ENCODE measurements around the gene DLGAP1.

The DLGAP1 gene

GRCh38 chr18:3966642-3967358 lies 488.3 kb downstream of the DLGAP1 start:
- Histone ChIP-seq H3K36me3 (no peaks in the 10 kb centered on the region), H3K9me3 (no peaks in the 10 kb centered on the region), H3K27me3 (no peaks in the 10 kb centered on the region), H3K4me3 (ENCODE audit: low read depth, low read length) (no peak overlapping the region), H3K4me1 (no peaks in the 10 kb centered on the region)
- DNase-seq = no peak
- no peak for TF ChIP-seq CTCF (IDR thresholded peaks at IDR 0.05; ENCODE audit: low read depth, low read length)

DNA sequence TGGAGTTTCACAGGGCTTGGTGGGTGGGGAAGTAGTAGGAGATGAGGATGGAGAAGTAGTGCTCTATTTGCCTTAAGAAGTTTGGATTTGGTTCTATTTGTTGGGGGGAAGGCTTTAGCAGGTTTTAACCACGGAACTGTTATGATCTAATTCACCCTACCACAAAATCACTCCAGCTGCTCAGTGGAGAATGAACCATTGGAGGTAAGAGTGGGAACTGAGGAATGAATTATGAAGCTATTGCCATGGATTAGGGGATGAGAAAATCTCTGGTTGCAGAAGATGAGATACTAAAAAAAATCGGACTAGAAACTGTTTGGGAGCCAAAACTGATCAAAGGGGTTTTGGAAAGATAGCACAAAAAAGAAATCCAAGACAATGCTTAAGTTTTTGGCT lies 488.9 kb downstream of the DLGAP1 start:
- Histone ChIP-seq H3K27me3 (no peaks in the 10 kb centered on the region), H3K4me3 (ENCODE audit: low read depth, low read length) (no peak overlapping the region), H3K4me1 (no peaks in the 10 kb centered on the region), H3K9me3 (no peaks in the 10 kb centered on the region), H3K36me3 (no peaks in the 10 kb centered on the region)
- DNase-seq = no peak
- no peak for TF ChIP-seq CTCF (IDR thresholded peaks at IDR 0.05; ENCODE audit: low read depth, low read length)

DNA sequence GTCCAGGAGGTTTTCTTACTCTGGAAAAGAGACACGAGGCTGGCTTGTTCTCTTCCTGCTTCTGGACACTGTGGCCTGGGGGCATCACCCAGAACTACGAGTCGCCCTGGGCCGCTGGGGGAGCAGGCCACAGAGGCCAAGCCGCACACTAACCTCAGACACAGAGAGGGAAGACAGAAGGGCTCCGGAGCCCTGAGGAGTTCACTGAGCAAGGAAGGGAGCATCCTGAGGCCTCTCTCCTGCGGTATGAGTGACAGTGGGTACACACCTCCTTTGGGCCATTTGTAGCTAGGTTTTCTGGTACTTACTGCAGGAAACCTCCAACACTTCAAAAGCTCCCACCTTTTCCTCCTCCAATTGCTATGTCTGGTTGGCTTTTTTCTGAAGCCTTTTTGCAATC lies 494.1 kb downstream of the DLGAP1 start:
- H3K4me1 ChIP-seq = no peaks in the 10 kb centered on the region
- no peak overlapping the region for H3K4me3 ChIP-seq (ENCODE audit: low read depth, low read length)
- H3K36me3 ChIP-seq = no peaks in the 10 kb centered on the region
- H3K27me3 ChIP-seq = no peaks in the 10 kb centered on the region
- H3K9me3 ChIP-seq = no peaks in the 10 kb centered on the region
- no peak for TF ChIP-seq CTCF (IDR thresholded peaks at IDR 0.05; ENCODE audit: low read depth, low read length)
- no peak for DNase-seq

- H3K4me1 ChIP-seq = no peaks in the 10 kb centered on the region
These were observed 495.0 kb downstream of the DLGAP1 start for GRCh38 chr18:3960142-3960541.

GRCh38 chr18:3952031-3952430 lies 503.1 kb downstream of the DLGAP1 start:
- Histone ChIP-seq H3K4me3 (ENCODE audit: low read depth, low read length) (no peak overlapping the region), H3K9me3 (no peaks in the 10 kb centered on the region), H3K4me1 (no peaks in the 10 kb centered on the region), H3K36me3 (no peaks in the 10 kb centered on the region), H3K27me3 (no peaks in the 10 kb centered on the region)
- TF ChIP-seq CTCF (IDR thresholded peaks at IDR 0.05; ENCODE audit: low read depth, low read length) = no peak
- no peak for DNase-seq

More at GRCh38 chr18:3960142-3960541, 495.0 kb downstream of the DLGAP1 start:
- no peak for DNase-seq
- no peaks in the 10 kb centered on the region for H3K9me3 ChIP-seq
- no peak for TF ChIP-seq CTCF (IDR thresholded peaks at IDR 0.05; ENCODE audit: low read depth, low read length)
- H3K4me3 ChIP-seq (ENCODE audit: low read depth, low read length) = no peak overlapping the region
- no peaks in the 10 kb centered on the region for H3K36me3 ChIP-seq
- H3K27me3 ChIP-seq = no peaks in the 10 kb centered on the region

DNA sequence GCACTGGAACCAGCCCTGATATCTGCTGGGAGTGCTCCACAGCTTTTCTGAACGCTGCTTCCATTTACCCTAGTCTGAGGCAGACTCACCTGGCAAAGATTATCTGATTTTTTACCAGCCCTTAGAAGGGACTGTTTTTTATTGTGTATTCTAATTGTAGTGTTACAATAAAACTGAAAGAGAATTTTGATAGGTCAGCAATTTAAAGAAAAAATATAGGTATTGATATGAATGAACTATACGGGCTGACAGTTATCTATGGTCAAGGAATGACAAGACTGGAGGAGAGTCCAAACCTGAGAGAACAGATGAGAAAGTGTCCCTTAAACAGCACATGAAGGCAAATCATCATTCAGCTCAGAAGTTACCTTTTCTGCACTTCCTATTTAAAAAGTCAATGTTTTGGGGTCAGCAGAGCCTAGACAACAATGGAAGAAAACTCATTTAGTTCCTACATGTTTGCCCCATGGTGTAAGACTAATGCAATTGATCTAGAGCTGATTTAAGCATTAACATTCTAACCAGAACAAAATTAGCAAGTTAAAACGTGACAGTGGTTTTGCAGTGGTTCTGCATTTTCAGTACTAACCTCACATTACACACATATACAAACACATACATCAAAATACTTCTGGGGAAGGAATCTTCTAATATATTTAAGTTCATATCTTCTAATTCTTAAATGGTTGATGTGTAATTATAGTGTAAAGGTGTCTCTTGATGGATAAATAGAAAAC lies 504.3 kb downstream of the DLGAP1 start:
- H3K4me3 ChIP-seq (ENCODE audit: low read depth, low read length) = no peak overlapping the region
- no peak for TF ChIP-seq CTCF (IDR thresholded peaks at IDR 0.05; ENCODE audit: low read depth, low read length)
- no peak for DNase-seq
- no peaks in the 10 kb centered on the region for H3K36me3 ChIP-seq
- H3K9me3 ChIP-seq = no peaks in the 10 kb centered on the region
- no peaks in the 10 kb centered on the region for H3K4me1 ChIP-seq
- no peaks in the 10 kb centered on the region for H3K27me3 ChIP-seq
